ENCODE results near the gene PLD5. TPM values are rescaled to one million over a fixed set of nuclear protein-coding genes. Genes with fewer than 3 reads are reported as not detected.

Gene PLD5
- polyA plus RNA-seq, 3 donors, result not detected

- H3K9ac ChIP-seq (ENCODE audit: insufficient read depth, low read length, poor library complexity, severe bottlenecking), result no peak overlapping the region
- Mint-ChIP-seq H3K4me1 (no peaks in the 10 kb centered on the region), H3K27me3 (ENCODE audit: low read depth in 3 of 3) (peaks cover 3 to 10% (median 4%) of the 10 kb centered on the region in 3 donors), H3K27ac (no peak overlapping the region), H3K4me3 (no peak overlapping the region), H3K36me3 (no peaks in the 10 kb centered on the region), H3K9me3 (peaks cover 0 to 8% (median 2%) of the 10 kb centered on the region in 7 donors)
- 96% methylated on average over 4 of the region's 4 CpGs for WGBS (ENCODE audit: insufficient coverage)
- DNase-seq, result no peak
- no peaks in the 10 kb centered on the region for H3K9me3 ChIP-seq (replicated peaks in 1 of 2; ENCODE audit: control insufficient read depth in 1 of 2, insufficient read depth in 1 of 2, low read length in 2 of 2)
- no peak overlapping the region for H3K4me3 ChIP-seq (replicated peaks in 1 of 3; ENCODE audit: low read depth in 2 of 3, low read length in 3 of 3)
- no peaks in the 10 kb centered on the region for H3K27me3 ChIP-seq (ENCODE audit: control insufficient read depth in 2 of 2, insufficient read depth in 2 of 2, low read length in 2 of 2)
- no peak overlapping the region for H2AFZ ChIP-seq (ENCODE audit: insufficient read depth, low read depth, low read length, poor library complexity, severe bottlenecking)
- intact Hi-C loops (cut with micrococcal nuclease), result no loop called here
- H3K79me2 ChIP-seq (ENCODE audit: insufficient read depth, low read length), result no peaks in the 10 kb centered on the region
- H3K27ac ChIP-seq (ENCODE audit: low read depth in 1 of 2, low read length in 2 of 2), result no peak overlapping the region
- no peaks in the 10 kb centered on the region for H3K4me1 ChIP-seq (ENCODE audit: control insufficient read depth in 1 of 2, insufficient read depth in 2 of 2, low read length in 2 of 2)
- TF ChIP-seq CTCF (IDR thresholded peaks at IDR 0.05), result no peak
- no peaks in the 10 kb centered on the region for H4K20me1 ChIP-seq (ENCODE audit: insufficient read depth, low read length)
- H3K4me2 ChIP-seq (replicated peaks; ENCODE audit: extremely low read depth, low read length, poor library complexity, severe bottlenecking), result no peak overlapping the region
- H3K36me3 ChIP-seq (replicated peaks in 1 of 2; ENCODE audit: control insufficient read depth in 1 of 2, insufficient read depth in 2 of 2, low read length in 2 of 2), result no peaks in the 10 kb centered on the region
Measured at GRCh38 chr1:242206994-242207393, 317.5 kb downstream of the PLD5 start.

- Mint-ChIP-seq H3K27me3 (ENCODE audit: low read depth in 3 of 3) (peaks cover 3 to 10% (median 4%) of the 10 kb centered on the region in 3 donors), H3K27ac (no peak overlapping the region), H3K4me3 (no peak overlapping the region), H3K36me3 (no peaks in the 10 kb centered on the region), H3K4me1 (no peaks in the 10 kb centered on the region), H3K9me3 (peaks cover 0 to 10% (median 2%) of the 10 kb centered on the region in 7 donors)
- no peak for DNase-seq
- no peaks in the 10 kb centered on the region for H3K4me1 ChIP-seq (ENCODE audit: control insufficient read depth in 1 of 2, insufficient read depth in 2 of 2, low read length in 2 of 2)
- H4K20me1 ChIP-seq (ENCODE audit: insufficient read depth, low read length), result no peaks in the 10 kb centered on the region
- H3K4me3 ChIP-seq (replicated peaks in 1 of 3; ENCODE audit: low read depth in 2 of 3, low read length in 3 of 3), result no peak overlapping the region
- no peak overlapping the region for H3K27ac ChIP-seq (ENCODE audit: low read depth in 1 of 2, low read length in 2 of 2)
- H3K4me2 ChIP-seq (replicated peaks; ENCODE audit: extremely low read depth, low read length, poor library complexity, severe bottlenecking), result no peak overlapping the region
- no peaks in the 10 kb centered on the region for H3K9me3 ChIP-seq (replicated peaks in 1 of 2; ENCODE audit: control insufficient read depth in 1 of 2, insufficient read depth in 1 of 2, low read length in 2 of 2)
- no peaks in the 10 kb centered on the region for H3K27me3 ChIP-seq (ENCODE audit: control insufficient read depth in 2 of 2, insufficient read depth in 2 of 2, low read length in 2 of 2)
- WGBS (ENCODE audit: insufficient coverage), result 76% methylated on average over 3 of the region's 7 CpGs
- H2AFZ ChIP-seq (ENCODE audit: insufficient read depth, low read depth, low read length, poor library complexity, severe bottlenecking), result no peak overlapping the region
- H3K9ac ChIP-seq (ENCODE audit: insufficient read depth, low read length, poor library complexity, severe bottlenecking), result no peak overlapping the region
- intact Hi-C loops (cut with micrococcal nuclease), result no loop called here
- no peaks in the 10 kb centered on the region for H3K79me2 ChIP-seq (ENCODE audit: insufficient read depth, low read length)
- H3K36me3 ChIP-seq (replicated peaks in 1 of 2; ENCODE audit: control insufficient read depth in 1 of 2, insufficient read depth in 2 of 2, low read length in 2 of 2), result no peaks in the 10 kb centered on the region
- no peak for TF ChIP-seq CTCF (IDR thresholded peaks at IDR 0.05)
Measured at GRCh38 chr1:242205622-242206489, 318.6 kb downstream of the PLD5 start.
